Measurements from ENCODE around the gene CEMIP. TPM values are rescaled to one million over a fixed set of nuclear protein-coding genes. Genes with fewer than 3 reads are reported as not detected.
A peak's percentile ranks its signal among the peaks of the same experiment; 100 is the strongest.

The CEMIP gene
- total and polyA plus RNA-seq, 5 experiments from 2014 or later, result 0.13 TPM; not detected in 4

DNA sequence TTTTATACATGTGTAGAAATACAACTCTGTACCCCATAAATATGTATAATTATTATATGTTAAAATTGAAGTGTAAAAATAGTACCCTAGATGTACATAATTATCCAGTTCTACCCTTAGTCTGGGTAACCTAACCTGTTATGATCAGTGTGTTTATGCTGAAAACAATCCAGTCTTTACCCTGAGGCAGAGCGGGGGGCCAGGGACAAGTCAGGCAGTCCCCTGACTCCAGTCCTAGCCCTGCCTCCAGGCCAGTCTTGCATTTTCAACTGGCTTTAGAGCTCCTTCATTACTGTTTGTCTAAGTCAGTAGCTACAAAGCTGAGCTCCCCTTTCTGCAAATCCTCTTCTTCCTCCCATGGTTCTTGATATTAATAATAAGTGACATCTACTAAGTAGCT, 207.3 kb downstream of the CEMIP start:
- Mint-ChIP-seq H3K9me3 (no peaks in the 10 kb centered on the region), H3K27me3 (no peaks in the 10 kb centered on the region), H3K27ac (peak overlapping the region in 5 of 10 donors; percentile 22 to 63 (median 50)), H3K36me3 (peaks cover 0 to 47% (median 5%) of the 10 kb centered on the region in 3 donors), H3K4me1 (peaks cover 45 to 87% (median 81%) of the 10 kb centered on the region in 4 donors), H3K4me3 (peak overlapping the region in 7 of 10 donors; percentile 6 to 64 (median 48))
- ATAC-seq, result no peak
- no peak for DNase-seq
- POLR2A ChIA-PET, result interaction anchor here (2.0 kb wide), 1 partner anchor 15 kb away, joined by 7 read pairs; the partner anchor contains the start of gene TLNRD1

GRCh38 chr15:80988148-80988796, 209.1 kb downstream of the CEMIP start:
- POLR2A ChIA-PET, result interaction anchor here (1.2 to 4.9 kb wide), 2 partner anchors 13 to 1092 kb away, joined by 3 to 58 read pairs; partner anchors contain the start of genes MTHFS and TLNRD1

GRCh38 chr15:80989081-80989517, 209.9 kb downstream of the CEMIP start:
- Mint-ChIP-seq H3K27me3 (no peaks in the 10 kb centered on the region), H3K9me3 (no peaks in the 10 kb centered on the region), H3K4me1 (peaks cover 42 to 77% (median 68%) of the 10 kb centered on the region in 4 donors), H3K4me3 (peak overlapping the region; percentile 95 to 100 (median 99)), H3K36me3 (peaks cover 0 to 30% (median 0%) of the 10 kb centered on the region in 3 donors), H3K27ac (peak overlapping the region; percentile 97 to 99 (median 99))
- no peak for DNase-seq
- POLR2A ChIA-PET, result interaction anchor here (1.9 to 4.9 kb wide), 2 partner anchors 9 to 12 kb away, joined by 8 to 58 read pairs; partner anchors contain the start of gene TLNRD1
- ATAC-seq, result no peak

More at GRCh38 chr15:80988148-80988796, 209.1 kb downstream of the CEMIP start:
- H3K4me1 Mint-ChIP-seq, result peaks cover 42 to 83% (median 74%) of the 10 kb centered on the region in 4 donors
- H3K9me3 Mint-ChIP-seq, result no peaks in the 10 kb centered on the region
- DNase-seq (no peak), ATAC-seq (no peak)
- H3K27me3 Mint-ChIP-seq, result no peaks in the 10 kb centered on the region
- peak overlapping the region; percentile 95 to 100 (median 99) for H3K4me3 Mint-ChIP-seq
- H3K27ac Mint-ChIP-seq, result peak overlapping the region; percentile 29 to 99 (median 98)
- H3K36me3 Mint-ChIP-seq, result peaks cover 0 to 35% (median 0%) of the 10 kb centered on the region in 3 donors

DNA sequence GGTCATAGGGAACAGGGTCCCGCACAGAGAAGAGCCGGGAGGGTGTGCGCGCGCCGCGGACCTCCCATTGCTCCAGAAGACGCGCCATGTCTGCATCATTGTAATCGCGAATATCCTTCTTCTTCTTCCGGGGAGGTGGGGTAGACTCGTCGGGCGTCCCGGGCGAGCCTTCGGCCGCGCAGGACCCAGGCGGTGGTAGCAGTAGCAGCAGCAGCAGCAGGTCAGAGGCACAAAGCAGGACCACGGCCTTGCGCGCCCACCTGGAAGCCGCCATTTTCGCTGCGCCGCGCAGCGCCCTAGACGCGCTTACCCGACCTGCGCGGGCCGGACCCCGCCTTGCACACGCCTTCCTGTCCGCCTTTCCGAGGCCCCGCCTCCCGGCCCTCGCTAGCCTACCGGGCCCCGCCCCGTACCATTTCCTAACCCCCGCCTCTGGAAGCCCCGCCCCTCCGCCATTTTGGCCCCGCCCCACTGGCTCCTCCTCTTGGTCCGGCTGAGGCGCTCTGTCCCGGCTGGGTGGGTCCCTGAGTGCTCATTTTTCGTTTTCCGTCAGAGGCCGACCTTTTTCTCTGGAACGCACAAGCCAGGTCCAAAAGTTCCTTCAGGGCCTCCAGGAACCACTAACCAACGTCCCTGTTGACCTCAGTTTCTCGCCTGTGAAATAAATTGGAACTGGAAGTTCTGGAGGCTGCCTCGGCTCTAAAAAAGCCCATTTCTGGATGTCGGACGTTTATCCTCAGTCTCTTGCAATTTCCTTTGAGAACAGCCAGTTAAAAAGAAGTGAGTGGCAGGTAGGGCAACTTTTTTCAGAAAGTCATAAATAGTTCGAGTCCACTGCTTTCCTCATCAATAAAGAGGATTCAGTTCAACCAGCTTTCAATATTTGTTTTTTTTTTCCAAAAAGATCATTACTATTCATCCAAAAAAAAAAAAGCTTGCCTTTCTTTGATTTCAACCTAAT, 210.6 kb downstream of the CEMIP start, which contains the start of gene MESD:
MESD (minus strand) TSS at position 302 of the 961 bp plus-strand sequence; CDS start at position 274, 28 bp downstream.
- peaks cover 37 to 70% (median 61%) of the 10 kb centered on the region in 4 donors for H3K4me1 Mint-ChIP-seq
- H3K4me3 Mint-ChIP-seq, result peak within 1 kb of the TSS; percentile 95 to 100 (median 99)
- H3K36me3 Mint-ChIP-seq, result peaks cover 0 to 25% (median 0%) of the 10 kb centered on the region in 3 donors
- no peaks in the 10 kb centered on the region for H3K9me3 Mint-ChIP-seq
- POLR2A ChIA-PET, result interaction anchor here (1.9 to 4.9 kb wide), 2 partner anchors 9 to 11 kb away, joined by 8 to 58 read pairs; partner anchors contain the start of gene TLNRD1
- ATAC-seq, result peak; percentile 99 to 100
- peak within 1 kb of the TSS; percentile 97 to 99 (median 99) for H3K27ac Mint-ChIP-seq
- peak; percentile 90 to 97 (median 94) for DNase-seq
- H3K27me3 Mint-ChIP-seq, result no peaks in the 10 kb centered on the region

- H3K27ac Mint-ChIP-seq, result peak overlapping the region in 8 of 10 donors; percentile 24 to 77 (median 64)
- peaks cover 34 to 58% (median 54%) of the 10 kb centered on the region in 4 donors for H3K4me1 Mint-ChIP-seq
- peaks cover 0 to 15% (median 0%) of the 10 kb centered on the region in 3 donors for H3K36me3 Mint-ChIP-seq
- H3K4me3 Mint-ChIP-seq, result peak overlapping the region in 8 of 10 donors; percentile 7 to 62 (median 33)
- POLR2A ChIA-PET, result interaction anchor here (0.9 to 4.9 kb wide), 3 partner anchors 8 to 306 kb away, joined by 4 to 58 read pairs (median 8); partner anchors contain the start of gene TLNRD1
- DNase-seq (no peak), ATAC-seq (no peak)
- peaks cover 0 to under 1% (median 0%) of the 10 kb centered on the region in 9 donors for H3K9me3 Mint-ChIP-seq
- no peaks in the 10 kb centered on the region for H3K27me3 Mint-ChIP-seq
Observed at GRCh38 chr15:80990955-80991354, 211.8 kb downstream of the CEMIP start.

- H3K27me3 Mint-ChIP-seq, result no peaks in the 10 kb centered on the region
- peaks cover 33 to 56% (median 52%) of the 10 kb centered on the region in 4 donors for H3K4me1 Mint-ChIP-seq
- H3K36me3 Mint-ChIP-seq, result peaks cover 0 to 14% (median 0%) of the 10 kb centered on the region in 3 donors
- DNase-seq (no peak), ATAC-seq (no peak)
- POLR2A ChIA-PET, result interaction anchor here (0.9 to 4.9 kb wide), 2 partner anchors 10 to 305 kb away, joined by 4 to 58 read pairs; partner anchors contain the start of gene TLNRD1
- peak overlapping the region in 8 of 10 donors; percentile 24 to 77 (median 52) for H3K27ac Mint-ChIP-seq
- peak overlapping the region in 8 of 10 donors; percentile 6 to 62 (median 31) for H3K4me3 Mint-ChIP-seq
- peaks cover 0 to 4% (median 0%) of the 10 kb centered on the region in 9 donors for H3K9me3 Mint-ChIP-seq
Observed at GRCh38 chr15:80991421-80991820, 212.3 kb downstream of the CEMIP start.

DNA sequence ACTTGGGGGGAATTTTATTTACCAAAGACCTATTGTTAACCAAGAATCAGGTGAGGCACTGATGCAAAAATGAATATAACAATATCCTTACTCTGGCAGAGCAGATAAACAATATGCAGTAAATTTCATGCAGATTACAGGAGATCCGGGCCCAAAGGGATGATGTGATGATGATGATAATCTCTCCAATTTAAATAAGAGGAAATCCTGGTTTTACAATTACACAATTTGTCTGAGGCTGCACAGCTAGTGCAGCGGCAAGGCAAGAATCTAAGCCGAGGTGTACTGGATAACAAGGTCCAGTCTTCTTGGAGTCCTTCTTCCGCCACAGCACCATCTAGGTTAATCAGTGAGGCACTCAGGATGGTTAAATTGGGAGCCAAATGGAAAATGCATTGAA, 212.8 kb downstream of the CEMIP start:
- Mint-ChIP-seq H3K36me3 (peaks cover 0 to 8% (median 0%) of the 10 kb centered on the region in 3 donors), H3K9me3 (peaks cover 0 to 4% (median 0%) of the 10 kb centered on the region in 9 donors), H3K27ac (peak overlapping the region in 1 of 10 donors; percentile 45), H3K4me3 (no peak overlapping the region), H3K27me3 (no peaks in the 10 kb centered on the region), H3K4me1 (peaks cover 28 to 50% (median 46%) of the 10 kb centered on the region in 4 donors)
- no peak for ATAC-seq
- POLR2A ChIA-PET, result interaction anchor here (0.9 to 4.9 kb wide), 2 partner anchors 9 to 305 kb away, joined by 4 to 58 read pairs; partner anchors contain the start of gene TLNRD1
- DNase-seq, result no peak

GRCh38 chr15:80992441-80992840, 213.3 kb downstream of the CEMIP start:
- H3K36me3 Mint-ChIP-seq, result peaks cover 0 to 7% (median 0%) of the 10 kb centered on the region in 3 donors
- peak overlapping the region in 1 of 10 donors; percentile 45 for H3K27ac Mint-ChIP-seq
- H3K4me1 Mint-ChIP-seq, result peaks cover 27 to 50% (median 42%) of the 10 kb centered on the region in 4 donors
- peaks cover 0 to 4% (median 0%) of the 10 kb centered on the region in 9 donors for H3K9me3 Mint-ChIP-seq
- POLR2A ChIA-PET, result no interaction called here
- ATAC-seq (no peak), DNase-seq (no peak)
- H3K27me3 Mint-ChIP-seq, result no peaks in the 10 kb centered on the region
- no peak overlapping the region for H3K4me3 Mint-ChIP-seq

GRCh38 chr15:80996247-80996646, 217.1 kb downstream of the CEMIP start:
- no peak for DNase-seq
- Mint-ChIP-seq H3K4me1 (peaks cover 21 to 46% (median 30%) of the 10 kb centered on the region in 4 donors), H3K27ac (peak overlapping the region in 1 of 10 donors; percentile 56), H3K4me3 (no peak overlapping the region), H3K27me3 (no peaks in the 10 kb centered on the region), H3K9me3 (peaks cover 0 to 4% (median 0%) of the 10 kb centered on the region in 9 donors), H3K36me3 (no peaks in the 10 kb centered on the region)
- POLR2A ChIA-PET, result no interaction called here
- ATAC-seq, result no peak

DNA sequence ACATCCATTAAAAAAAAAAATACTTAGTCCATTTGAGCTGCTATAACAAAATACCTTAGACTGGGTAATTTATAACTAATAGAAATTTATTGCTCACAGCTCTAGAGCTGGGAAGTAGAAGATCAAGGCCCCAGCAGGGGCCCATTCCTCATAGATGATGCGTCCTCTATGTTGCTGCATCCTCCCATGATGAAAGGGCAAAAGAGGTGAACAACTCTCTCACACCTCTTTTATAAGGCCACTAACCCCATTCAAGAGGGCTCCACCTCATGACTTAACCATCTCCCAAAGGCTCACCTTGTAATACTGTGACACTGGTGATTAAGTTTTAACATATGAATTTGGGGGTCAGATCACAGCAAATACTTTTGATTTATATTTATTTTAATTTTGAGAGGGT, 218.5 kb downstream of the CEMIP start:
- Mint-ChIP-seq H3K4me1 (peaks cover 17 to 38% (median 23%) of the 10 kb centered on the region in 4 donors), H3K9me3 (peaks cover 0 to 4% (median 0%) of the 10 kb centered on the region in 9 donors), H3K4me3 (peak overlapping the region in 1 of 10 donors; percentile 38), H3K27me3 (no peaks in the 10 kb centered on the region), H3K27ac (peak overlapping the region in 7 of 10 donors; percentile 6 to 94 (median 49)), H3K36me3 (peaks cover 0 to 2% (median 0%) of the 10 kb centered on the region in 3 donors)
- ATAC-seq, result no peak
- no peak for DNase-seq
- POLR2A ChIA-PET, result interaction anchor here (1.7 kb wide), 1 partner anchor 7 kb away, joined by 8 read pairs; the partner anchor contains the start of gene MESD

GRCh38 chr15:80998251-80998650, 219.1 kb downstream of the CEMIP start:
- POLR2A ChIA-PET, result interaction anchor here (1.7 kb wide), 1 partner anchor 8 kb away, joined by 8 read pairs; the partner anchor contains the start of gene MESD
- Mint-ChIP-seq H3K9me3 (peaks cover 0 to 4% (median 0%) of the 10 kb centered on the region in 9 donors), H3K4me3 (peak overlapping the region in 7 of 10 donors; percentile 22 to 77 (median 33)), H3K36me3 (peaks cover 0 to 5% (median under 1%) of the 10 kb centered on the region in 3 donors), H3K4me1 (peaks cover 17 to 41% (median 26%) of the 10 kb centered on the region in 4 donors), H3K27ac (peak overlapping the region in 9 of 10 donors; percentile 10 to 94 (median 83)), H3K27me3 (no peaks in the 10 kb centered on the region)
- ATAC-seq (peak in 1 of 2 donors; percentile 26), DNase-seq (no peak)

Measured in naive thymus-derived CD8-positive, alpha-beta T cell (primary cell).